Measurements from ENCODE around the gene TFB2M.

Gene TFB2M

GRCh38 chr1:246512230-246512629, 53.8 kb downstream of the TFB2M start:
- no peak for DNase-seq

- no peak for DNase-seq
Observed at GRCh38 chr1:246511203-246511602, 54.9 kb downstream of the TFB2M start.

- no peak for DNase-seq
Observed at GRCh38 chr1:246510147-246511030, 55.7 kb downstream of the TFB2M start.

GRCh38 chr1:246508897-246509688, 57.0 kb downstream of the TFB2M start:
- DNase-seq = no peak

GRCh38 chr1:246506674-246507481, 59.2 kb downstream of the TFB2M start, which contains the start of gene SMYD3:
Gene SMYD3 (minus strand): TSS chr1:246507279.
- DNase-seq = peak; percentile 73

- peak; percentile 10 for DNase-seq
Observed at GRCh38 chr1:246506367-246506673, 59.7 kb downstream of the TFB2M start.

- no peak for DNase-seq
Observed at GRCh38 chr1:246503341-246503740, 62.7 kb downstream of the TFB2M start.

- DNase-seq = no peak
Observed at GRCh38 chr1:246497331-246497915, 68.6 kb downstream of the TFB2M start.

GRCh38 chr1:246492611-246493245, 73.3 kb downstream of the TFB2M start:
- peak; percentile 49 for DNase-seq

GRCh38 chr1:246491551-246492053, 74.5 kb downstream of the TFB2M start:
- no peak for DNase-seq
